Nephron progenitor cell (in vitro differentiated cells): ENCODE data around the gene BPIFB1.

Experiments
- DNase-seq: peaks from one replicate; pipeline ENCODE4 v3.0.0; 2021
- H3K27ac Mint-ChIP-seq: 2 replicates; pipeline ENCODE4 v1.8.0; 2021; ENCODE audit warnings: mild to moderate bottlenecking, moderate library complexity, mixed read lengths
- H3K27me3 Mint-ChIP-seq: 2 replicates; pipeline ENCODE4 v1.8.0; 2021; ENCODE audit warnings: mild to moderate bottlenecking, low read depth, mixed read lengths; ENCODE audit not compliant: poor library complexity
- H3K36me3 Mint-ChIP-seq: 2 replicates; pipeline ENCODE4 v1.8.0; 2021; ENCODE audit warnings: low read depth, mixed read lengths
- H3K4me1 Mint-ChIP-seq: 2 replicates; pipeline ENCODE4 v1.8.0; 2021; ENCODE audit warnings: mixed read lengths
- H3K4me3 Mint-ChIP-seq: 2 replicates; pipeline ENCODE4 v1.8.0; 2021; ENCODE audit warnings: mild to moderate bottlenecking, moderate library complexity, mixed read lengths
- H3K9me3 Mint-ChIP-seq: 2 replicates; pipeline ENCODE4 v1.8.0; 2021; ENCODE audit warnings: mild to moderate bottlenecking, moderate library complexity, mixed read lengths
- TF ChIP-seq, protein P1 (sequence below): fragments of 200-600 bp; sonication (generic); IDR thresholded peaks from 2 replicates; pipeline ENCODE4 v1.5.0; 2021; ENCODE audit warnings: antibody characterized with exemption

The BPIFB1 gene

GRCh38 chr20:33249456-33249855, 33.6 kb upstream of the BPIFB1 start:
- peaks cover 21% of the 10 kb centered on the region for H3K27me3 Mint-ChIP-seq
- no peak overlapping the region for H3K4me3 Mint-ChIP-seq
- no peak overlapping the region for H3K27ac Mint-ChIP-seq
- peaks cover 11% of the 10 kb centered on the region for H3K4me1 Mint-ChIP-seq
- TF ChIP-seq, protein P1, sequence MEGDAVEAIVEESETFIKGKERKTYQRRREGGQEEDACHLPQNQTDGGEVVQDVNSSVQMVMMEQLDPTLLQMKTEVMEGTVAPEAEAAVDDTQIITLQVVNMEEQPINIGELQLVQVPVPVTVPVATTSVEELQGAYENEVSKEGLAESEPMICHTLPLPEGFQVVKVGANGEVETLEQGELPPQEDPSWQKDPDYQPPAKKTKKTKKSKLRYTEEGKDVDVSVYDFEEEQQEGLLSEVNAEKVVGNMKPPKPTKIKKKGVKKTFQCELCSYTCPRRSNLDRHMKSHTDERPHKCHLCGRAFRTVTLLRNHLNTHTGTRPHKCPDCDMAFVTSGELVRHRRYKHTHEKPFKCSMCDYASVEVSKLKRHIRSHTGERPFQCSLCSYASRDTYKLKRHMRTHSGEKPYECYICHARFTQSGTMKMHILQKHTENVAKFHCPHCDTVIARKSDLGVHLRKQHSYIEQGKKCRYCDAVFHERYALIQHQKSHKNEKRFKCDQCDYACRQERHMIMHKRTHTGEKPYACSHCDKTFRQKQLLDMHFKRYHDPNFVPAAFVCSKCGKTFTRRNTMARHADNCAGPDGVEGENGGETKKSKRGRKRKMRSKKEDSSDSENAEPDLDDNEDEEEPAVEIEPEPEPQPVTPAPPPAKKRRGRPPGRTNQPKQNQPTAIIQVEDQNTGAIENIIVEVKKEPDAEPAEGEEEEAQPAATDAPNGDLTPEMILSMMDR = no peak
- no peaks in the 10 kb centered on the region for H3K36me3 Mint-ChIP-seq
- DNase-seq = no peak
- H3K9me3 Mint-ChIP-seq = no peaks in the 10 kb centered on the region

GRCh38 chr20:33250666-33251065, 32.3 kb upstream of the BPIFB1 start:
- peaks cover 4% of the 10 kb centered on the region for H3K9me3 Mint-ChIP-seq
- no peaks in the 10 kb centered on the region for H3K4me1 Mint-ChIP-seq
- H3K36me3 Mint-ChIP-seq = no peaks in the 10 kb centered on the region
- no peak overlapping the region for H3K4me3 Mint-ChIP-seq
- TF ChIP-seq, protein P1 = no peak
- H3K27me3 Mint-ChIP-seq = peaks cover 18% of the 10 kb centered on the region
- DNase-seq = no peak
- H3K27ac Mint-ChIP-seq = no peak overlapping the region

DNA sequence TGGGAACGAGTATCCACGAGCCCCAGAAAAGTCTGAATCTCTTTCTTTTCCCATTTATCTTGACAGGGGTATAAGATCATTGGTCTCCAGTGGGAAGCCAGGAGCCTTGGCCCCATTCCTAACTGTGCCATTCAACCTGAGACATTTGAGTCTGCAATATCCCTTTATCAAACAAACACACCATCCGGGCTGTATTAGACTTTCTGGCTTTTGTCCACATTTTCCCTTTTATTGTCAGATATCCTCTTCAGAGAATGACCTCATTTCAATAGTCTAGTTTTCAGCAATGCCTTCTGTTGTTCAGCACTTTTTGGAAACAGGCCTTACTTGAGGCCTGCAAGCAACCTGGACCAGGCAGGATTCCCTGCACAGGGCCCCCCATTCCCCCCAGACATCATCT, 31.5 kb upstream of the BPIFB1 start:
- no peaks in the 10 kb centered on the region for H3K4me1 Mint-ChIP-seq
- H3K4me3 Mint-ChIP-seq = no peak overlapping the region
- no peaks in the 10 kb centered on the region for H3K36me3 Mint-ChIP-seq
- H3K27ac Mint-ChIP-seq = no peak overlapping the region
- DNase-seq = no peak
- TF ChIP-seq, protein P1 = no peak
- H3K27me3 Mint-ChIP-seq = peaks cover 18% of the 10 kb centered on the region
- peaks cover 4% of the 10 kb centered on the region for H3K9me3 Mint-ChIP-seq

DNA sequence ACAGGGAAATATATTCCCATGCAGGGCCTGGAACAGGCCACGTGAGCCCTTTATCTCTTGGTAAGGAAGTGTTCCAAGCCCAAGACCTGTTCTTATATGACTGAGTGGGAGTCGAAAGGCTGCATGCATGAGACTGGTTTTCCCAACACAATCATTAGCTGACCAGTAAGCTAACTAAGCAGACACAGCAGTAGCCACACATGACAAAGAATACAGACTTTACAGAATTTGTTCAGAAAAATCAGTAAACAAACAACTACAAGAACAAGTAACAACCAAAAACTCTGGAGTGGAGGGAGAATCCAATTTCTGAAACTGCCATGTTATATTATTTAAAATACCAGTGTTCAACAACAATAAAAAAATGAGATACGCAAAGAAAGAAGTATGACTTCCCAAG, 30.6 kb upstream of the BPIFB1 start:
- Mint-ChIP-seq H3K4me1 (no peaks in the 10 kb centered on the region), H3K27me3 (peaks cover 17% of the 10 kb centered on the region), H3K27ac (no peak overlapping the region), H3K36me3 (no peaks in the 10 kb centered on the region), H3K4me3 (no peak overlapping the region), H3K9me3 (peaks cover 4% of the 10 kb centered on the region)
- DNase-seq = no peak
- TF ChIP-seq, protein P1 = no peak

- Mint-ChIP-seq H3K27ac (no peak overlapping the region), H3K36me3 (no peaks in the 10 kb centered on the region), H3K27me3 (peaks cover 10% of the 10 kb centered on the region), H3K9me3 (peaks cover 4% of the 10 kb centered on the region), H3K4me3 (no peak overlapping the region), H3K4me1 (no peaks in the 10 kb centered on the region)
- no peak for DNase-seq
- TF ChIP-seq, protein P1 = no peak
These were observed 28.0 kb upstream of the BPIFB1 start for GRCh38 chr20:33255005-33255404.

DNA sequence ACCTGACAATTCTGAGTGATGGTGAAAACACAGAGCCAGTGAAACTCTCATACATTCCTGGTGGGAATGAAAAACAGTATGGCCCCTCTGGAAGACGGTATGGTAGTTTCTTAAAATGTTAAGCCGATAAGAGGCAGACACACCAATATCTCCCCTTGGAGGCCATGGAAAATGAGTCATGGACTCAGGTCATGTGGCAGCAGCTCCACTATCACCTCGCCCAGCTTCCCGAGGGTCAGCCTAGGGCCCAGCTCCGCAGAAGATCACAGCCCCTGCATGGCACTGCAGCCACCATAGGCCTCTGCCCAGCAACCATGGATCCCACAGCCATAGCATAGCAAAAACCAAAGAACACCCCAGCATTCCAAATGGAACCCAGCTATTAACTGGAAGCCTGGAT, 25.8 kb upstream of the BPIFB1 start:
- TF ChIP-seq, protein P1 = no peak

More for the DNA sequence above, 25.8 kb upstream of the BPIFB1 start:
- H3K9me3 Mint-ChIP-seq = peaks cover 4% of the 10 kb centered on the region
- no peaks in the 10 kb centered on the region for H3K36me3 Mint-ChIP-seq
- H3K4me1 Mint-ChIP-seq = no peaks in the 10 kb centered on the region
- H3K4me3 Mint-ChIP-seq = no peak overlapping the region
- H3K27me3 Mint-ChIP-seq = peaks cover 14% of the 10 kb centered on the region
- no peak overlapping the region for H3K27ac Mint-ChIP-seq
- DNase-seq = no peak
